Endothelial cell (in vitro differentiated cells): ENCODE data around the gene TATDN2. TPM values are rescaled to one million over a fixed set of nuclear protein-coding genes. Genes with fewer than 3 reads are reported as not detected.

Source experiments
- DNase-seq: peaks from one replicate; pipeline ENCODE4 v3.0.0; 2021; ENCODE audit warnings: low spot score
- H3K27ac Mint-ChIP-seq: one replicate; pipeline ENCODE4 v1.8.0; 2021; ENCODE audit warnings: mixed read lengths, inconsistent platforms; ENCODE audit not compliant: unreplicated experiment
- H3K27me3 Mint-ChIP-seq: one replicate; pipeline ENCODE4 v1.8.0; 2021; ENCODE audit warnings: mild to moderate bottlenecking, moderate library complexity, mixed read lengths, inconsistent platforms; ENCODE audit not compliant: unreplicated experiment
- H3K36me3 Mint-ChIP-seq: one replicate; pipeline ENCODE4 v1.8.0; 2021; ENCODE audit warnings: mild to moderate bottlenecking, low read depth, mixed read lengths, inconsistent platforms; ENCODE audit not compliant: unreplicated experiment
- H3K4me1 Mint-ChIP-seq: one replicate; pipeline ENCODE4 v1.8.0; 2021; ENCODE audit warnings: mild to moderate bottlenecking, mixed read lengths, inconsistent platforms; ENCODE audit not compliant: unreplicated experiment
- H3K4me3 Mint-ChIP-seq: one replicate; pipeline ENCODE4 v1.8.0; 2021; ENCODE audit warnings: mild to moderate bottlenecking, mixed read lengths, inconsistent platforms; ENCODE audit not compliant: unreplicated experiment
- H3K9me3 Mint-ChIP-seq: one replicate; pipeline ENCODE4 v1.8.0; 2021; ENCODE audit warnings: mixed read lengths, inconsistent platforms; ENCODE audit not compliant: unreplicated experiment
- CTCF ChIP-seq: fragments of 200-600 bp; sonication (generic); IDR thresholded peaks from one replicate; pipeline ENCODE4 v1.5.0; 2021; ENCODE audit warnings: antibody characterized with exemption; ENCODE audit not compliant: unreplicated experiment
- total RNA-seq: library from RNA; stranded (reverse); fragmentation: NEBNext Ultra II Directional; extraction: Animal tissue kit (Norgen Biotek cat#: 25700); gene quantifications from one replicate; pipeline ENCODE4 v1.2.1, GENCODE V29; 2021; ENCODE audit not compliant: unreplicated experiment

The TATDN2 gene
- total RNA-seq, 1 donor from 2014 or later = 41.2 TPM

- Mint-ChIP-seq H3K27ac (peak overlapping the region; percentile 76), H3K9me3 (no peaks in the 10 kb centered on the region), H3K27me3 (peaks cover 4% of the 10 kb centered on the region), H3K4me1 (peaks cover 79% of the 10 kb centered on the region), H3K4me3 (peak overlapping the region; percentile 61), H3K36me3 (peaks cover 74% of the 10 kb centered on the region)
- DNase-seq = no peak
- no peak for TF ChIP-seq CTCF
Measured at GRCh38 chr3:10312861-10313260, 64.6 kb downstream of the TATDN2 start.

DNA sequence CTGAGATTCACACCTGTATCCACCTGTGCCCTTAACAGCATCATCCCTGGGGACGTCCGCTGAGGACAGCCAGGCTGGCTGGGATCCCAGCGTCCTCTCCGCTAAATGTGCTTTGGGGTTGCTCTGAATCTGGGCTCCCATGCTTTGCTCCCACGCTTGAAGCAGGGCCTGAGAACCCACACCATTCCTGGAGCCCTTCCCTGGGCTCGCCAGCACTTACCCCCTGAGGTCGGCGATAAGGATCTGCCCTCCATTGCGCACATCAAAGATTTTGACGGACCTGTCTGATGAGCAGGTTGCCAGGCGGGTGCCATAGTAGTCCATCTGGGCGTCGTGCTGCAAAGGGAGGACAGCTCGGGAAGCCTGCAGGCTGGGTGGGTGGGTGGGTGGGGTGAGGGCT is 66.8 kb downstream of the TATDN2 start:
- peaks cover 74% of the 10 kb centered on the region for H3K36me3 Mint-ChIP-seq
- H3K27ac Mint-ChIP-seq = no peak overlapping the region
- H3K4me1 Mint-ChIP-seq = peaks cover 81% of the 10 kb centered on the region
- TF ChIP-seq CTCF = no peak
- peaks cover 4% of the 10 kb centered on the region for H3K27me3 Mint-ChIP-seq
- no peaks in the 10 kb centered on the region for H3K9me3 Mint-ChIP-seq
- no peak overlapping the region for H3K4me3 Mint-ChIP-seq
- no peak for DNase-seq

GRCh38 chr3:10315771-10316344 is 67.6 kb downstream of the TATDN2 start:
- no peak for TF ChIP-seq CTCF
- Mint-ChIP-seq H3K4me1 (peaks cover 78% of the 10 kb centered on the region), H3K27ac (no peak overlapping the region), H3K9me3 (no peaks in the 10 kb centered on the region), H3K27me3 (peaks cover 8% of the 10 kb centered on the region), H3K4me3 (no peak overlapping the region), H3K36me3 (peaks cover 72% of the 10 kb centered on the region)
- no peak for DNase-seq

DNA sequence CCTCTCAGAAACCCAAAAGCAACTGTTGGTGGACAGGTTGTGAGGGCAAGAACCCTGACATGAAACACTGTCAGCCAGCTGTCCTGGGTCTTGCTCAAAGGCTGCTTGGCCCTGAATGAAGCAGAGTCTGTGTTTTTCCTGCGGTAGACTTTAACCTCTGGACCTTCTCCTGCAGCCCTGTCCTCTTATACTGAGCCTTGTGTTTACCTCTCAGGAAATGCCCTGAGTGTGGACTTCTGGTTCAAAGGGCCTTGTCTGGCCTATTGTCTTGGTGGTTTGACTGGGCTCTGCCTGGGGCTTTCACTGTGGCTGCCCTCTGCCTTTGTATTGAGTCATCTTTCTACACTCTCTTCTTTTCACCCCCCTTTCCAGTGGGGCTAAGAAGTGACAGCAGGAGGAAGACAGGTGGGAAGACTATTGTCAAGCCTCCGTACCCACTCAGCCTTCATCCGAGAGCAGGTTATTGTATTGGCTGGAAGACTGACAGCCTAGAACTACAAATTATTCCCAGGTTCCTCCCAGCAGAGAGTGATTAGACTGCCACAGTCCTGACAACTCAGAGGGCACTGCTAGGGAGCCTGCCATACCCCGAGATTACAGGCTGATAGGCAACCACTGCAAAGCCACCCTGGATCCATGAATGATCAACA is 69.2 kb downstream of the TATDN2 start:
- H3K4me1 Mint-ChIP-seq = peaks cover 67% of the 10 kb centered on the region
- DNase-seq = no peak
- no peak for TF ChIP-seq CTCF
- no peaks in the 10 kb centered on the region for H3K9me3 Mint-ChIP-seq
- peak overlapping the region; percentile 68 for H3K27ac Mint-ChIP-seq
- peaks cover 6% of the 10 kb centered on the region for H3K27me3 Mint-ChIP-seq
- H3K36me3 Mint-ChIP-seq = peaks cover 58% of the 10 kb centered on the region
- peak overlapping the region; percentile 53 for H3K4me3 Mint-ChIP-seq

- no peak for DNase-seq
- H3K9me3 Mint-ChIP-seq = no peaks in the 10 kb centered on the region
- H3K4me1 Mint-ChIP-seq = peaks cover 63% of the 10 kb centered on the region
- H3K36me3 Mint-ChIP-seq = peaks cover 54% of the 10 kb centered on the region
- peak overlapping the region; percentile 99 for H3K4me3 Mint-ChIP-seq
- no peak overlapping the region for H3K27ac Mint-ChIP-seq
- TF ChIP-seq CTCF = no peak
- peaks cover 6% of the 10 kb centered on the region for H3K27me3 Mint-ChIP-seq
Measured at GRCh38 chr3:10317961-10318350, 69.7 kb downstream of the TATDN2 start.
